Activated T-cell treated with anti-CD3 and anti-CD28 coated beads, Interleukin-2, amount 50 U/mL, for 72 hours (primary cell): Measurements from ENCODE around the gene ARID3B. TPM values are rescaled to one million over a fixed set of nuclear protein-coding genes. Genes with fewer than 3 reads are reported as not detected.

Source experiments
- ATAC-seq, 2 donors: fragments of 150-1000 bp; cut with Tn5 transposase; replicated peaks in 1 of 2; 2 replicates each; pipeline ENCODE4 v1.10.0; 2021; ENCODE audit warnings: moderate library complexity in 2 of 2, mild to moderate bottlenecking in 1 of 2
- DNase-seq, 2 donors: peaks; one replicate each; pipeline ENCODE4 v3.0.0; 2021 to 2022; ENCODE audit warnings: mixed read lengths in 1 of 2
- H3K27ac Mint-ChIP-seq: one replicate; pipeline ENCODE4 v1.8.0; 2022; ENCODE audit warnings: mild to moderate bottlenecking, moderate library complexity, mixed read lengths
- H3K27me3 Mint-ChIP-seq: one replicate; pipeline ENCODE4 v1.8.0; 2022; ENCODE audit warnings: low read depth, mixed read lengths
- H3K36me3 Mint-ChIP-seq, 2 donors: one replicate each; pipeline ENCODE4 v1.8.0; 2022; ENCODE audit warnings: mixed read lengths in 2 of 2, mild to moderate bottlenecking in 1 of 2; ENCODE audit not compliant: insufficient read depth in 2 of 2
- H3K4me1 Mint-ChIP-seq: one replicate; pipeline ENCODE4 v1.8.0; 2022; ENCODE audit warnings: low read depth, mixed read lengths
- H3K4me3 Mint-ChIP-seq, 2 donors: one replicate each; pipeline ENCODE4 v1.8.0; 2022; ENCODE audit warnings: mild to moderate bottlenecking in 2 of 2, mixed read lengths in 2 of 2, moderate library complexity in 2 of 2
- H3K9me3 Mint-ChIP-seq, 2 donors: one replicate each; pipeline ENCODE4 v1.8.0; 2022; ENCODE audit warnings: mixed read lengths in 2 of 2
- total RNA-seq, 2 donors: library from RNA; stranded (reverse); gene quantifications; one replicate each; pipeline ENCODE4 v1.2.3, GENCODE V29; 2022

The ARID3B gene
- total RNA-seq, 2 donors from 2014 or later, result 47.6 to 53.8 TPM

GRCh38 chr15:74541494-74542165, 610 bp downstream of the ARID3B start:
- H3K9me3 Mint-ChIP-seq, result no peaks in the 10 kb centered on the region
- DNase-seq (peak; percentile 76 to 87), ATAC-seq (peak; percentile 62 to 64)
- H3K27me3 Mint-ChIP-seq, result no peaks in the 10 kb centered on the region
- peaks cover 11 to 23% of the 10 kb centered on the region in 2 donors for H3K36me3 Mint-ChIP-seq
- peaks cover 55% of the 10 kb centered on the region for H3K4me1 Mint-ChIP-seq
- H3K4me3 Mint-ChIP-seq, result peak overlapping the region; percentile 98 to 100
- H3K27ac Mint-ChIP-seq, result peak overlapping the region; percentile 97

GRCh38 chr15:74542166-74543042, 1.4 kb downstream of the ARID3B start:
- DNase-seq (no peak), ATAC-seq (no peak)
- Mint-ChIP-seq H3K9me3 (no peaks in the 10 kb centered on the region), H3K27me3 (no peaks in the 10 kb centered on the region), H3K27ac (peak overlapping the region; percentile 97), H3K36me3 (peaks cover 11 to 24% of the 10 kb centered on the region in 2 donors), H3K4me1 (peaks cover 63% of the 10 kb centered on the region), H3K4me3 (peak overlapping the region; percentile 98 to 100)

DNA sequence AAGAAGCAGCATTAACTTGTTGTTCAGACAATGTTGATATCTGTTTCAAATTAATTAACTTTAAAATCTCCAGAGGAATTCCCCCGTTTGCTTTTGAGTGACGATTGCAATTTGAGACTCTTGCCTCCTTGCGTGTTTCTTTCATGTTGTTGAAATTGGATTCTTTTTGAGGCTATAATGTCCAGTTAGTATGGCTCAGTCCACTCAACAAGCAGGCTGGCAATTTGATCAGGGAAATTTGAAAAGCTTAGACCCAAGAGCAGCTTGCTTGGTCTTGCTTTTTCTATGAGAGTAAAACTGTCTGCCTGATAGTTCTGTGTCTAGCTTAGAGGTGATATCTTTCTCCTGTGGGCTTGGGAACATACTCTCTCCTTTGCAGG, 2.0 kb downstream of the ARID3B start:
- Mint-ChIP-seq H3K27ac (peak overlapping the region; percentile 97), H3K36me3 (peaks cover 11 to 29% of the 10 kb centered on the region in 2 donors), H3K27me3 (no peaks in the 10 kb centered on the region), H3K9me3 (no peaks in the 10 kb centered on the region), H3K4me3 (peak overlapping the region; percentile 98 to 100), H3K4me1 (peaks cover 69% of the 10 kb centered on the region)
- DNase-seq (no peak), ATAC-seq (no peak)

- H3K9me3 Mint-ChIP-seq, result no peaks in the 10 kb centered on the region
- peaks cover 72% of the 10 kb centered on the region for H3K4me1 Mint-ChIP-seq
- ATAC-seq (peak; percentile 16 to 24), DNase-seq (peak; percentile 39 to 44)
- peak overlapping the region; percentile 98 to 100 for H3K4me3 Mint-ChIP-seq
- H3K27me3 Mint-ChIP-seq, result no peaks in the 10 kb centered on the region
- peaks cover 11 to 30% of the 10 kb centered on the region in 2 donors for H3K36me3 Mint-ChIP-seq
- H3K27ac Mint-ChIP-seq, result peak overlapping the region; percentile 61
Measured at GRCh38 chr15:74543583-74543982, 2.6 kb downstream of the ARID3B start.

GRCh38 chr15:74545086-74545485, 4.1 kb downstream of the ARID3B start:
- ATAC-seq, result no peak
- peaks cover 14 to 31% of the 10 kb centered on the region in 2 donors for H3K36me3 Mint-ChIP-seq
- H3K4me1 Mint-ChIP-seq, result peaks cover 66% of the 10 kb centered on the region
- no peaks in the 10 kb centered on the region for H3K9me3 Mint-ChIP-seq
- DNase-seq, result no peak
- H3K27ac Mint-ChIP-seq, result peak overlapping the region; percentile 86
- H3K4me3 Mint-ChIP-seq, result peak overlapping the region; percentile 67 to 88
- no peaks in the 10 kb centered on the region for H3K27me3 Mint-ChIP-seq

- H3K4me3 Mint-ChIP-seq, result peak overlapping the region; percentile 67 to 88
- peak; percentile 96 for DNase-seq
- ATAC-seq, result peak; percentile 72 to 78
- no peaks in the 10 kb centered on the region for H3K27me3 Mint-ChIP-seq
- peaks cover 72% of the 10 kb centered on the region for H3K4me1 Mint-ChIP-seq
- peak overlapping the region; percentile 86 for H3K27ac Mint-ChIP-seq
- no peaks in the 10 kb centered on the region for H3K9me3 Mint-ChIP-seq
- peaks cover 13 to 40% of the 10 kb centered on the region in 2 donors for H3K36me3 Mint-ChIP-seq
Measured at GRCh38 chr15:74545776-74546656, 5.0 kb downstream of the ARID3B start.

DNA sequence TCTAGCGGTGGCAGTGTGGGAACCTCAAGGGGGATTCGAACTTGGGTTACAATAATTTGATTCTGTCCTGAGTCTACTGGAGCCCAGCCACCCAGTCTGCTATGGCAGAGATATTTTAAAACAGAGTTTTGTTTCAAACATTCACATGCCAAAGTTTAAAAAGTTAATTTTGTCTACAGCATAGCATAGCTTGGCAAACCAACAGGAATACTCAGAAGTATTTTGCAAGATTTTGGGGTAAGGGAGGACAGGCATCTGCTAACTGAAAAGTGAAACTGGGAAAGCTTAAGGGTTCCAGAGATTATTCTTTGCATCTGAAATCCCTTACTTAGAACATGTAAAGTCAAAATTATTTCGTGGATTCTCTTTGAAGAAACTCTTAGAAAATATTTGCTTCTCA, 6.6 kb downstream of the ARID3B start:
- peaks cover 73% of the 10 kb centered on the region for H3K4me1 Mint-ChIP-seq
- H3K27ac Mint-ChIP-seq, result no peak overlapping the region
- DNase-seq (no peak), ATAC-seq (no peak)
- peak overlapping the region in 1 of 2 donors; percentile 44 for H3K4me3 Mint-ChIP-seq
- H3K36me3 Mint-ChIP-seq, result peaks cover 15 to 39% of the 10 kb centered on the region in 2 donors
- H3K9me3 Mint-ChIP-seq, result no peaks in the 10 kb centered on the region
- no peaks in the 10 kb centered on the region for H3K27me3 Mint-ChIP-seq

DNA sequence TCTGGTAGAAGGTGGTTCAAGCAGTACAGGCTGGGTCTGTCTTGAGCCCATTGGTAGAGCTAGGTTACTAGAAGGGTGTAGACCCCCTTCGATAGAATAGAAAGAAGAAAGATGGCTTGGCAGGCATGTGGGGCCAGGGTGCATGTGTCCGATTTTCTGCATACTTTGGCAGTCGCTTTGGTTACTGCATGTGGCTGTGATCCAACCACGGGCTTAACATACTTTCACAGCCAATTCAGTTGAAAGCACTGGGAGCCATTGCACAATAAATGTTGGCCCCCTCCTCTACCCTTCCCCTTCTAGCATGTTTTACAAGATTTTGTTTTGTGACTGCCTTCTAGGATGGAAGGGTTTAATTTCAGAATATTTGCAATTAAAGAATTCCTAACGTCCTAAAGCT, 7.2 kb downstream of the ARID3B start:
- Mint-ChIP-seq H3K9me3 (no peaks in the 10 kb centered on the region), H3K4me3 (no peak overlapping the region), H3K27ac (no peak overlapping the region), H3K36me3 (peaks cover 15 to 44% of the 10 kb centered on the region in 2 donors), H3K4me1 (peaks cover 73% of the 10 kb centered on the region), H3K27me3 (no peaks in the 10 kb centered on the region)
- no peak for DNase-seq
- ATAC-seq, result no peak

- no peak for ATAC-seq
- no peaks in the 10 kb centered on the region for H3K9me3 Mint-ChIP-seq
- peaks cover 68% of the 10 kb centered on the region for H3K4me1 Mint-ChIP-seq
- DNase-seq, result no peak
- H3K27me3 Mint-ChIP-seq, result no peaks in the 10 kb centered on the region
- H3K4me3 Mint-ChIP-seq, result no peak overlapping the region
- H3K27ac Mint-ChIP-seq, result no peak overlapping the region
- peaks cover 12 to 43% of the 10 kb centered on the region in 2 donors for H3K36me3 Mint-ChIP-seq
Measured at GRCh38 chr15:74549816-74550215, 8.8 kb downstream of the ARID3B start.

DNA sequence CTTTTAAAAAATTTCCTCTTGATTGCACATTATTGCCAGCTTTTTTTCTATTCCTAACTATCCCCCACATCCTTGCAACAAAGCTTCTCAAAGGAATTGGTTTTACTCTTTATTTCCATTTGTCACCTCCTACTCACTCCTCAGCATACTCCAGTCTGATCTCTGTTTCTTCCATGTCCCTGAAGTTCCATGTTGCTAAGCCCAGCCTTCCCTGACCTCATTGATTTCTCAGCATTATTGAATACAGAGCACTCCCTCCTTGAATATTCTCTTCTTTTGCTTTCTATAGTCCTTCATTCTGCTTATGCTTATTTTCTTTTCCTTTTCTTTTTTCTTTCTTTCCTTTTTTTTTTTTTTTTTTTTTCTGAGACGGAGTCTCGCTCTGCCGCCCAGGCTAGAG, 10.7 kb downstream of the ARID3B start:
- no peak overlapping the region for H3K4me3 Mint-ChIP-seq
- DNase-seq (no peak), ATAC-seq (no peak)
- H3K4me1 Mint-ChIP-seq, result peaks cover 63% of the 10 kb centered on the region
- H3K27me3 Mint-ChIP-seq, result no peaks in the 10 kb centered on the region
- peaks cover 10 to 36% of the 10 kb centered on the region in 2 donors for H3K36me3 Mint-ChIP-seq
- no peak overlapping the region for H3K27ac Mint-ChIP-seq
- no peaks in the 10 kb centered on the region for H3K9me3 Mint-ChIP-seq

DNA sequence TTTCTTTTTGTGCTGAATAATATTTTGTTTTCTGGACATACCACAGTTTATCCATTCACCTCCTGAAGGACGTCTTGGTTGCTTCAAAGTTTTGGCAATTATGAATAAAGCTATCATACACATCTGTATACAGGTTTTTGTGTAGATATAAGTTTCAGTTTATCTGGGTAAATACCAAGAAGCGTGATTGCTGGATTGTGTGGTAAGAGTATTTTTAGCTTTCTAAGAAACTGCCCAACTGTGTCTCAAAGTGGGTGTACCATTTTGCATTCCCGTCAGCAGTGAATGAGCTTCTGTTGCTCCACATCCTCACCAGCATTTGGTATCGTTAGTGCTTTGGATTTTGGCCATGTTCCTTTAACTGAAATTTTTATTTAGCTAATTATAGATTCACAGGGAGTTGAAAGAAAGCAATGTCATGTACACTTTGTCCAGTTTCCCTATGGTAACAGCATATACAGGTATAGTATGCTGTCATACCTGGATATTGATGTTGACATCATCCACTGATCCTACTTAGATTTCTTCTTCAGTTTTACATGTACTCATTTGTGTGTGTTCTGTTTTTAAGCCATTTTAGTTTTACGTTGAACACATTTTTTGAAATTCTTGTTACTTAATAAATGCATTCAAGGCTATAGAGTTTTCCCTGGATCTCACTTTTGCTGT, 11.9 kb downstream of the ARID3B start:
- Mint-ChIP-seq H3K27ac (peak overlapping the region; percentile 91), H3K9me3 (no peaks in the 10 kb centered on the region), H3K36me3 (peaks cover 10 to 30% of the 10 kb centered on the region in 2 donors), H3K4me3 (peak overlapping the region; percentile 20 to 76), H3K4me1 (peaks cover 60% of the 10 kb centered on the region), H3K27me3 (no peaks in the 10 kb centered on the region)
- DNase-seq (peak in 1 of 2 donors; percentile 7), ATAC-seq (peak; percentile 65 to 86)

- H3K36me3 Mint-ChIP-seq, result peaks cover 6 to 27% of the 10 kb centered on the region in 2 donors
- no peaks in the 10 kb centered on the region for H3K9me3 Mint-ChIP-seq
- no peak overlapping the region for H3K27ac Mint-ChIP-seq
- no peaks in the 10 kb centered on the region for H3K27me3 Mint-ChIP-seq
- peaks cover 72% of the 10 kb centered on the region for H3K4me1 Mint-ChIP-seq
- no peak overlapping the region for H3K4me3 Mint-ChIP-seq
- DNase-seq, result no peak
- ATAC-seq, result no peak
Measured at GRCh38 chr15:74555192-74555591, 14.2 kb downstream of the ARID3B start.
